Sigmoid colon (tissue), 7 donors: ENCODE results near the gene TMEM89. TPM values are rescaled to one million over a fixed set of nuclear protein-coding genes. Genes with fewer than 3 reads are reported as not detected.

Experiments
- DNase-seq: peaks from one replicate; pipeline ENCODE4 v3.0.0-alpha.2; 2019
- H3K27ac ChIP-seq, 4 donors: fragments of 200-600 bp; sonication (generic); one replicate each; pipeline ENCODE4 v1.5.1; 2016 to 2019; ENCODE audit warnings: mild to moderate bottlenecking in 1 of 4
- H3K27me3 ChIP-seq, 3 donors: fragments of 200-600 bp; sonication (generic); one replicate each; pipeline ENCODE4 v1.5.1; 2019; ENCODE audit warnings: mild to moderate bottlenecking in 1 of 3
- H3K36me3 ChIP-seq, 4 donors: fragments of 200-600 bp; sonication (generic); one replicate each; pipeline ENCODE4 v1.5.1; 2016 to 2019
- H3K4me1 ChIP-seq, 4 donors: fragments of 200-600 bp; sonication (generic); one replicate each; pipeline ENCODE4 v1.5.1; 2017 to 2019
- H3K4me3 ChIP-seq, 4 donors: fragments of 200-600 bp; sonication (generic); one replicate each; pipeline ENCODE4 v1.5.1; 2017 to 2019; ENCODE audit warnings: mild to moderate bottlenecking in 2 of 4, moderate library complexity in 1 of 4
- H3K9me3 ChIP-seq, 4 donors: fragments of 200-600 bp in 3 of 4; sonication (generic) in 3 of 4; one replicate each; pipeline versions ENCODE4 v1.5.1 to v1.6.1; 2013 to 2019
- CTCF ChIP-seq, 4 experiments: fragments of 450-650 bp in 3 of 4; fragments of 200-600 bp in 1 of 4; IDR thresholded peaks; one replicate each; pipeline ENCODE4 v1.5.1; 2016 to 2019; ENCODE audit warnings: antibody characterized with exemption in 4 of 4, mild to moderate bottlenecking in 3 of 4, moderate library complexity in 2 of 4
- EP300 ChIP-seq, 4 donors: sonication (generic); formaldehyde crosslinking; IDR thresholded peaks; one replicate each; pipeline ENCODE4 v1.6.1; 2017; ENCODE audit warnings: antibody characterized with exemption in 4 of 4
- POLR2A ChIP-seq, 2 donors: fragments of 450-650 bp; IDR thresholded peaks; one replicate each; pipeline ENCODE4 v1.6.1; 2016; ENCODE audit warnings: antibody characterized with exemption in 2 of 2, mild to moderate bottlenecking in 2 of 2, moderate library complexity in 2 of 2
- POLR2AphosphoS5 ChIP-seq, 4 donors: sonication (generic); formaldehyde crosslinking; IDR thresholded peaks; one replicate each; pipeline ENCODE4 v1.6.1; 2017; ENCODE audit warnings: antibody characterized with exemption in 4 of 4
- WGBS, 2 donors: extraction: QIAGEN DNeasy Blood & Tissue Kit; methylation state at CpG; one replicate each; pipeline ENCODE4 v1.1.7; 2013; 5-methylcytosine and 5-hydroxymethylcytosine counted together
- intact Hi-C: fragments of 100-400 bp; cut with DNase I; formaldehyde crosslinking; loops from one replicate; pipeline ENCODE4 v1.15.1; 2023
- polyA plus RNA-seq, 3 donors: library from polyadenylated mRNA; stranded (reverse); fragments of 200-250 nt; gene quantifications; one replicate each; pipeline ENCODE4 v1.2.3, GENCODE V29; 2013
- total RNA-seq, 4 donors: library from RNA; depleted of rRNA; stranded (reverse); fragments of >200 nt; gene quantifications; one replicate each; pipeline ENCODE4 v1.1.0, GENCODE V29; 2016
- donor health status: healthy with polysubstance abuse.
- donor health status: Bipolar disorder and iron deficiency.
- donor health status: healthy.

Gene TMEM89
- total and polyA plus RNA-seq, 7 donors, result 1.2 TPM; not detected in 6

- peaks cover 0 to 15% (median 5%) of the 10 kb centered on the region in 3 donors for H3K27me3 ChIP-seq
- 2 to 11% methylated on average over 35 of the region's 35 CpGs for WGBS, 2 donors
- TF ChIP-seq POLR2A (IDR thresholded peaks at IDR 0.05), result no peak
- peak in 1 of 4 donors; percentile 15 for TF ChIP-seq POLR2AphosphoS5 (IDR thresholded peaks at IDR 0.05)
- intact Hi-C loops, result no loop called here
- peaks cover 8 to 17% (median 12%) of the 10 kb centered on the region in 4 donors for H3K36me3 ChIP-seq
- DNase-seq, result no peak
- peak within 1 kb of the TSS; percentile 16 to 50 (median 40) for H3K4me3 ChIP-seq
- peaks cover 0 to 46% (median 39%) of the 10 kb centered on the region in 4 donors for H3K4me1 ChIP-seq
- peak within 1 kb of the TSS; percentile 20 to 89 (median 26) for H3K27ac ChIP-seq
- no peaks in the 10 kb centered on the region for H3K9me3 ChIP-seq
Observed at GRCh38 chr3:48595075-48595525, 26.5 kb downstream of the TMEM89 start, which contains the start of gene COL7A1. COL7A1 (minus strand) TSS chr3:48595329; CDS start chr3:48595159, 170 bp downstream.

GRCh38 chr3:48594417-48595049 lies 27.0 kb downstream of the TMEM89 start:
- peak overlapping the region; percentile 16 to 50 (median 40) for H3K4me3 ChIP-seq
- no peak for DNase-seq
- no peaks in the 10 kb centered on the region for H3K9me3 ChIP-seq
- H3K27ac ChIP-seq, result peak overlapping the region in 1 of 4 donors; percentile 89
- peaks cover 4 to 11% (median 6%) of the 10 kb centered on the region in 4 donors for H3K36me3 ChIP-seq
- TF ChIP-seq POLR2AphosphoS5 (IDR thresholded peaks at IDR 0.05), result no peak
- 27 to 40% methylated on average over 39 of the region's 39 CpGs for WGBS, 2 donors
- H3K4me1 ChIP-seq, result peaks cover 0 to 40% (median 37%) of the 10 kb centered on the region in 4 donors
- H3K27me3 ChIP-seq, result peaks cover 0 to 15% (median 5%) of the 10 kb centered on the region in 3 donors
- intact Hi-C loops, result no loop called here

- intact Hi-C loops, result no loop called here
- Histone ChIP-seq H3K36me3 (no peaks in the 10 kb centered on the region), H3K27me3 (peaks cover 0 to 15% (median 5%) of the 10 kb centered on the region in 3 donors), H3K27ac (no peak overlapping the region), H3K4me3 (no peak overlapping the region), H3K9me3 (no peaks in the 10 kb centered on the region), H3K4me1 (peaks cover 0 to 28% (median 25%) of the 10 kb centered on the region in 4 donors)
- DNase-seq, result no peak
- 91 to 93% methylated on average over 9 of the region's 9 CpGs for WGBS, 2 donors
- no peak for TF ChIP-seq POLR2A (IDR thresholded peaks at IDR 0.05)
- TF ChIP-seq EP300 (IDR thresholded peaks at IDR 0.05), result no peak
- no peak for TF ChIP-seq POLR2AphosphoS5 (IDR thresholded peaks at IDR 0.05)
- no peak for TF ChIP-seq CTCF (IDR thresholded peaks at IDR 0.05)
Observed at GRCh38 chr3:48593337-48593736, 28.2 kb downstream of the TMEM89 start.

- no peaks in the 10 kb centered on the region for H3K9me3 ChIP-seq
- no peak for TF ChIP-seq POLR2A (IDR thresholded peaks at IDR 0.05)
- no peak for TF ChIP-seq POLR2AphosphoS5 (IDR thresholded peaks at IDR 0.05)
- no peak for TF ChIP-seq CTCF (IDR thresholded peaks at IDR 0.05)
- TF ChIP-seq EP300 (IDR thresholded peaks at IDR 0.05), result no peak
- no peak for DNase-seq
- intact Hi-C loops, result no loop called here
- peaks cover 0 to 21% (median 19%) of the 10 kb centered on the region in 4 donors for H3K4me1 ChIP-seq
- H3K4me3 ChIP-seq, result no peak overlapping the region
- 89 to 91% methylated on average over 21 of the region's 21 CpGs for WGBS, 2 donors
- H3K27ac ChIP-seq, result no peak overlapping the region
- peaks cover 0 to 15% (median 5%) of the 10 kb centered on the region in 3 donors for H3K27me3 ChIP-seq
- no peaks in the 10 kb centered on the region for H3K36me3 ChIP-seq
Observed at GRCh38 chr3:48592519-48593087, 29.0 kb downstream of the TMEM89 start.

- intact Hi-C loops, result no loop called here
- Histone ChIP-seq H3K4me1 (peaks cover 0 to 21% (median 19%) of the 10 kb centered on the region in 4 donors), H3K36me3 (no peaks in the 10 kb centered on the region), H3K9me3 (no peaks in the 10 kb centered on the region), H3K27ac (no peak overlapping the region), H3K27me3 (peaks cover 0 to 15% (median 5%) of the 10 kb centered on the region in 3 donors), H3K4me3 (no peak overlapping the region)
- DNase-seq, result no peak
- TF ChIP-seq POLR2A (IDR thresholded peaks at IDR 0.05), result no peak
- no peak for TF ChIP-seq POLR2AphosphoS5 (IDR thresholded peaks at IDR 0.05)
- WGBS, 2 donors, result 92 to 94% methylated on average over 22 of the region's 22 CpGs
Observed at GRCh38 chr3:48591886-48592518, 29.6 kb downstream of the TMEM89 start.

GRCh38 chr3:48591436-48591835 lies 30.1 kb downstream of the TMEM89 start:
- WGBS, 2 donors, result 89 to 93% methylated on average over 14 of the region's 14 CpGs
- no peak overlapping the region for H3K4me3 ChIP-seq
- H3K36me3 ChIP-seq, result no peaks in the 10 kb centered on the region
- H3K9me3 ChIP-seq, result no peaks in the 10 kb centered on the region
- no peak for DNase-seq
- intact Hi-C loops, result no loop called here
- no peak overlapping the region for H3K27ac ChIP-seq
- peaks cover 0 to 15% (median 5%) of the 10 kb centered on the region in 3 donors for H3K27me3 ChIP-seq
- no peak for TF ChIP-seq POLR2A (IDR thresholded peaks at IDR 0.05)
- no peak for TF ChIP-seq EP300 (IDR thresholded peaks at IDR 0.05)
- no peak for TF ChIP-seq POLR2AphosphoS5 (IDR thresholded peaks at IDR 0.05)
- no peak for TF ChIP-seq CTCF (IDR thresholded peaks at IDR 0.05)
- H3K4me1 ChIP-seq, result peaks cover 0 to 21% (median 19%) of the 10 kb centered on the region in 4 donors
